NCI-H1417 (cell line): ENCODE data around the gene KCNK18.

Source experiments
- DNase-seq, 3 experiments: peaks; one replicate each; lab custom pipeline; 2025; lab: John Stamatoyannopoulos, UW

Gene KCNK18

GRCh38 chr10:117197189-117197588 lies at the start of gene KCNK18:
Gene KCNK18, plus strand, starts transcription at chr10:117197489. Its CDS starts 0 bp downstream, at chr10:117197489.
- no peak for DNase-seq

GRCh38 chr10:117148284-117148683 lies 49.0 kb upstream of the KCNK18 start:
- peak in 1 of 3 experiments; percentile 6 for DNase-seq

- DNase-seq, result no peak
Measured at GRCh38 chr10:117152668-117153067, 44.6 kb upstream of the KCNK18 start.

GRCh38 chr10:117158297-117158696 lies 39.0 kb upstream of the KCNK18 start:
- no peak for DNase-seq

GRCh38 chr10:117159390-117159789 lies 37.9 kb upstream of the KCNK18 start:
- peak in 2 of 3 experiments; percentile 17 to 40 for DNase-seq

GRCh38 chr10:117160567-117160966 lies 36.7 kb upstream of the KCNK18 start:
- no peak for DNase-seq

- DNase-seq, result no peak
Measured at GRCh38 chr10:117161386-117162033, 35.8 kb upstream of the KCNK18 start.

GRCh38 chr10:117162093-117163060 lies 34.9 kb upstream of the KCNK18 start:
- no peak for DNase-seq

GRCh38 chr10:117163061-117163953 lies 34.0 kb upstream of the KCNK18 start:
- DNase-seq, result no peak

- no peak for DNase-seq
Measured at GRCh38 chr10:117163954-117164548, 33.2 kb upstream of the KCNK18 start.

- DNase-seq, result peak in 1 of 3 experiments; percentile 4
Measured at GRCh38 chr10:117164592-117165537, 32.4 kb upstream of the KCNK18 start.

GRCh38 chr10:117165538-117166417 lies 31.5 kb upstream of the KCNK18 start:
- no peak for DNase-seq

- DNase-seq, result no peak
Measured at GRCh38 chr10:117166418-117167345, 30.6 kb upstream of the KCNK18 start.

- no peak for DNase-seq
Measured at GRCh38 chr10:117167346-117167788, 29.9 kb upstream of the KCNK18 start.

GRCh38 chr10:117167789-117168674 lies 29.3 kb upstream of the KCNK18 start:
- DNase-seq, result peak in 1 of 3 experiments; percentile 35

GRCh38 chr10:117168729-117169128 lies 28.6 kb upstream of the KCNK18 start:
- DNase-seq, result no peak

- no peak for DNase-seq
Measured at GRCh38 chr10:117169480-117169879, 27.8 kb upstream of the KCNK18 start.
